Activated CD8-positive, alpha-beta memory T cell treated with anti-CD3 and anti-CD28 coated beads for 24 hours (primary cell): ENCODE results near the gene SIPA1L3.
"Not testable (repeated sequence)": the region's sequence is repeated elsewhere in the genome, so short reads cannot be mapped to it uniquely, and the experiment has no call there.

ENCODE experiments used
- DNase-seq: peaks from one replicate; pipeline ENCODE4 v3.0.0-alpha.2; 2020

Gene SIPA1L3

DNA sequence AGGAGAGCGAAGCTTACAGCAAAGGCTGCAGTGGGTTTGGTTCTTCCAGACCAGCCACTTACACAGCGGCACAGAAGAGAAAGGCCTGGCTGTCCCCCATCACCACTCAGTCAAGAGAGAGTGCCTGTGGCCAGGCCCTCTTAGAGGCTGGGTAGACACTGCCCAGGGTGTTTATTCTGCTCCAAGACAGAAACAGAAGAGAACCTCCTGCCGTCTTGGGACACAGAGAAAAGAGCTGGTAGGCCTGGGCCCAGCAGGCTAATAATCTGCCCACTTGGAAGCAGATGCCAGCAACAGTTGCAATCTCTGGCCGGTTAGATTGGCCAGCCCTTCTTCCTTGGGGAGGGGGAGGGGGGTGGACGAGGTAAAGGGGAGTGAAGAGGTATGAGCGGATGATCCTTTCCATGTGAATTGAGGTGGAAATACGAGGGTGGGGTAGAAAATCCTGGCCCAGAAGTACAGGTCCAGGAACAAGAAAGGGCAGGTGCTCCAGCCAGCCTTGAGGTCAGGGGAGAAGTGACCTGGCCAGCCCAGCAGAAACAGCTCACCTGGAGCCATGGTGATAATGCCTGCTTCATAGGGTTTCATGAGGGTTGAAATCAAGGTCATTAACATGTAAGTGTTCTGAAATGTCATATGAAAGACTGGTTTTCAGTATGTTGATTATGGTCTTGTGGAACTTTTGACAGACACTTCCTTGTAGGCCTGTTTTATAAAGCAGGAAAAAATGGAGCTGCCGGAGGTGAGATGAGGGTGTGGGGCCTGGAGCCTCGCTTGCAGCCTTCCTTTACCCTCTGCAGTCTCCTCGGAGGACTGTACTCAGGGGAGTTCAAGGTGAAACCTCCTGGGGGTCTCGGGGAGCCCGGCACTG is 116.9 kb downstream of the SIPA1L3 start:
- DNase-seq, result no peak

GRCh38 chr19:38024992-38025908 is 118.2 kb downstream of the SIPA1L3 start:
- DNase-seq, result no peak

DNA sequence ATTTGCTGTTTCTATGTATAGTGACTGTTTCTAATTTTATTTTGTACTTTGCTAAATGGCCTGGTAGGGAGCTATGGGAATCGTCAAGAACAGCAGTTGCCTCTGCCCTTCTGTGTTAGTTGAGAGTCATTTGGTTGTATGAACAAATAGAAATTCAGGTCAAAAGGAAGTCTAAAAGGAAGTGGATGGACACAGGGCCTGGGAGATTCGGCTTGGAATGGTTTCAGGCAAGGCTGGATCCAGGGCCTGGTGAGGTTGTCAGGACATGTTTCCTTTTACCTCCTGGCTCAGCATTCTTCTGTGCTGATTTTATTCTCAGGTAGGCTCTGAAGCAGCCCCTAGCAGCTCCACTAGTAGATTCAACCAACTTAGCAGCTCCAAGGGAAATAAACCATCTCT is 118.9 kb downstream of the SIPA1L3 start:
- no peak for DNase-seq

DNA sequence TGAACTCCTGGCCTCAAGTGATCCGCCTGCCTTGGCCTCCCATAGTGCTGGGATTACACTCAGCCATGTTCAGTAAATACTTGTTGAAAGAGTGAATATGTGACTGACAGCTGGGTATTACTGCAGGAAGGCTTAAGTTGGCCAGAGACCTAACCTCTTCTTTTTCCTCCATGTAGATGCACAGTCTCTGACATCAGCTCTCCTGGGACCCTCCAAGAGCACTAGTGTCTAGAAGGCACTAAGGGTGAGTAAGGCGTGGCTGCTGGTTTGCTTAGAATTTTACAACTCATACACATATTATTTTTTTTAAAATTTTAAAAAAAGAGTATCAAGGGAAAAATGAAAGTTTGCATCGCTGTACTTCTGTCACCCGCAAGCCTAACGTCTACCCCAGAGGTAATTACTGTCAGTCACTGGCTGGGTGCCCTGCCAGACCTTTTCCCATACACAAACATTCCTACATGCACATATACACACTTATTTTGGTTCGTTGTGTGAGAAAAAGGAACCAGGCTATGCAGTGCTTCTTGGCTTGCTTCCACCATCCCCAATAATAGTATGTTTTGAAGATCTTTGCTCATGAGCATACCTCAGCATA is 122.0 kb downstream of the SIPA1L3 start:
- DNase-seq, result no peak

- DNase-seq, result not testable (repeated sequence)
Observed at GRCh38 chr19:38030001-38030400, 123.0 kb downstream of the SIPA1L3 start.

GRCh38 chr19:38030686-38031422 is 123.8 kb downstream of the SIPA1L3 start:
- DNase-seq, result no peak

DNA sequence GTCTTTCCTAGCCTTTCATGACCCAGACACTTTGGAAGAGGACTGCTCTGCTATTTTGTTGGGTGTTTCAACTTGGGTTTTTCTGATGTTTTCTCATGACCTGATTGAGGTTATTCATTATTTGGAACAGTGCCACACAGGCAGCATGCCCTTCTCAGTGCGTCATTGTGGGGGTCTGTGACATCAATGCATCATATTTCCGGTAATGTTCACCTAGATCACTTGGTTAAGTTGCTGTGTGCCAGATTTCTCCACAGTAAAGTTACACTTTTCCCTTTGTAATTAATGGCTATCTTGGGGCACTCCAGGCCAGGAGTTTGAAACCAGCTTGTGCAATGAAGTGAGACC is 124.4 kb downstream of the SIPA1L3 start:
- no peak for DNase-seq

GRCh38 chr19:38032151-38032550 is 125.1 kb downstream of the SIPA1L3 start:
- no peak for DNase-seq

- DNase-seq, result no peak
Observed at GRCh38 chr19:38032951-38033350, 125.9 kb downstream of the SIPA1L3 start.

DNA sequence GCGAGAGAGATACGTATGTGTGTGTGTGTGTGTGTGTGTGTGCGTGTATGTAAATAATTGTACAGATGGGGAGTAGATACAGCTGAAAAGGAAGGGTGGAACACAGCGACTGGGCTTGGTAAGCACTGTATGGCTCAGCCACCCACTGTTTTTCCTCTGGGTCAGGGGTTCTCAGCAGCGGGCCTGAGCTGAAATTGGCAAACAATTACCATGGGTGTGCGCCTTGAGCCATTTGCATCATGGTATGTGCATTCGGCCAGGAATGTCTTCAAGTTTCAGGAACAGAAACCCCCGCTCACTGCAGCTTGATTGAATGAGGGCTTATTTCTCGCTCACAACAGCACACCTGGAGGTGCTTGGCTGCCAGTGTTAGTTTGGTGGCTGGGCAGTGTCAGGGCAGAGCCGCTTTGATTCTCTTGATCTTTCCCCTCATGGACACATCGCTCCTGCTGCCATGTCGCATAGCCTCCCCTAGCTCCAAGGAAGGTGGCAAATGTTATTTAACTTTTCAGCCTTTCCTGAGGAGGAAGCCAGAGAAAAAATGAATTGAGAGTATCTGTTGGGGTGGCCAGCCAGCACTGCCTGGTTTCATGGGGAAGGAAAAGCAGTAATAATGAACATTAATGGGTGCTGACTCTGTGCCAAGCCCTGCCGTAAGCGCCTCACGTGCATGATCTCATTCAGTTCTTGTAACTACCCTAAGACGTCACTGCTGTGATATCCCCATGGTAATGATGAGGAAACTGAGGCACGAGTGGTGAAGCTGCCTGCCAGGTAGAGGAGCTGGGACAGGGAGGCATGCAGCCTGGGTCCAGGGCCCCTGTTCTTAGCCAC is 126.9 kb downstream of the SIPA1L3 start:
- no peak for DNase-seq

DNA sequence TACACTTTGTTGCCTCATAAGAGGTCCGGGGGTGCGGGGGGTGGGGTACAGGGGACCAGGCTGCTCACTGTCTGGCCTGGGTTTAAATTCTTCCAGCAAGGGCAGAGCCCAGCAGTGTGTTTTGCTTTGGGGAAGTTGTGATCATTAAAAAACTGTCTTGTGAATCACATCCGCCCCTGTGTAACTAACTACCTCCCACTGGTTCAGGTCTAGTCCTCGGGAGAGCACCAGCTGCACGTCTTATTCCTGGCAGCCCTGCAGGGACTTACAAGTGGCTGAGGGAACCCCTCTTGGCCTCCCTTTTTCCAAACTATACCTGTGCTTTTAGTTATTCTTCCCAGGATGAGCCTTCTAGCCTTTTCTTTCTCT is 127.5 kb downstream of the SIPA1L3 start:
- DNase-seq, result no peak

GRCh38 chr19:38035515-38036495 is 128.8 kb downstream of the SIPA1L3 start:
- no peak for DNase-seq

DNA sequence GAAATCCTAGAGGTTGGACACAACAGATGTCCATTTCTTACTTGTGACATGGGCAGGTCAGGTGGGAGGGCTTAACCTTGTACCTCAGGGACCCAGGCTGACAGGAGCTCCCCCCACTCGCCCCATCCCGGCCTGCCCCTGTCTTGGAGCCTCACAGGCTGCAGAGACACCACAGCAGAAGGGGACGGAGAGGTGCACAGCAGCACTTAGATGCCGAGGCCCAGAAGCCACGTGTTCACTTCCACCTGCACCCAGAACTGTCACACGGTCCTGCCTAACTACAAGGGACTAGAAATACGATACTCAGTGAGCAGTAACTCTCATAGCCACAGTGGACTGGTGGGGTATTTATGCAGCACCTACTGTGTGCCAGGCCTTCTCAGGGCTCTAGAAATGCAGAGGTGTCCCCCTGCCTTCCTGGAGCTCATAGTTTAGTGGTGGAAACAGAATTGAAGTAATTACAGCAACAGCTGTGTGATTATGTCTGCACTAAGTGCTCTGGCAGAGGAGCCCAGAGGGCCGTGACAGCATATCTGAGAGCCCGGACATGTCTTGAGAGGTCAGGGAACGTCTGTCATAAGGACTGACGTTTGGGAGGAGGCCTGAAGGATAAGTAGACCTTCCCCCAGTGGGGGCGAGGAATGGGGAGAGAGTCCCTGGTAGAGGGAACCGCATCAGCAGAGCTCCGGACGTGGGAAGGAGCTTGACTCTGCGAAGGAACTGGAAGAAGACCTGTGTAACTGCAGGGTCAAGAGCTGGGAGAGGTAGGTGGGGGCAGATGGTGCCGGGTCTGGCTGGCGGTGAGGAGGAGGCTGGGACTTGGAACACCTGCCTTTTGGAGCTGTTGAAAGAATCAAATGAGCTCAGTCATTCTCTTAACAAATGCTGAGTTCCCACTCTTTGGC is 130.0 kb downstream of the SIPA1L3 start:
- DNase-seq, result no peak

DNA sequence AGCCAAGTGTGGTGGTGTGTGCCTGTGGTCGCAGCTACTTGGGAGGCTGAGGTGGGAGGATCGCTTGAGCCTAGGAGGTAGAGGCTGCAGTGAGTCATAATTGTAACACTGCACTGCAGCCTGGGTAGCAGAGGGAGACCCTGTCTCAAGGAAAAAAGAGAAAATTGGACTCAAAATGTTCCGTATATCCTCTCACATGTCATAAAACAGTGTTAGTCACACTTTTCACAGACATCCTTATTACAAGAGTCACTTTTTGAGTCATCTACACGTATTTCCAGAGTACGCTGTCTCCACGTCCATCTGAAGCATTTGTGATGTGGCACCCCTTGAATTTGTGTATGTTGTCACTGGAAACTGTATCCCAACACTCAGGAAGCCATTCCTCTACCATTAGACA is 133.0 kb downstream of the SIPA1L3 start:
- no peak for DNase-seq

- DNase-seq, result no peak
Observed at GRCh38 chr19:38042132-38042531, 135.1 kb downstream of the SIPA1L3 start.

- DNase-seq, result no peak
Observed at GRCh38 chr19:38043649-38044144, 136.7 kb downstream of the SIPA1L3 start.

DNA sequence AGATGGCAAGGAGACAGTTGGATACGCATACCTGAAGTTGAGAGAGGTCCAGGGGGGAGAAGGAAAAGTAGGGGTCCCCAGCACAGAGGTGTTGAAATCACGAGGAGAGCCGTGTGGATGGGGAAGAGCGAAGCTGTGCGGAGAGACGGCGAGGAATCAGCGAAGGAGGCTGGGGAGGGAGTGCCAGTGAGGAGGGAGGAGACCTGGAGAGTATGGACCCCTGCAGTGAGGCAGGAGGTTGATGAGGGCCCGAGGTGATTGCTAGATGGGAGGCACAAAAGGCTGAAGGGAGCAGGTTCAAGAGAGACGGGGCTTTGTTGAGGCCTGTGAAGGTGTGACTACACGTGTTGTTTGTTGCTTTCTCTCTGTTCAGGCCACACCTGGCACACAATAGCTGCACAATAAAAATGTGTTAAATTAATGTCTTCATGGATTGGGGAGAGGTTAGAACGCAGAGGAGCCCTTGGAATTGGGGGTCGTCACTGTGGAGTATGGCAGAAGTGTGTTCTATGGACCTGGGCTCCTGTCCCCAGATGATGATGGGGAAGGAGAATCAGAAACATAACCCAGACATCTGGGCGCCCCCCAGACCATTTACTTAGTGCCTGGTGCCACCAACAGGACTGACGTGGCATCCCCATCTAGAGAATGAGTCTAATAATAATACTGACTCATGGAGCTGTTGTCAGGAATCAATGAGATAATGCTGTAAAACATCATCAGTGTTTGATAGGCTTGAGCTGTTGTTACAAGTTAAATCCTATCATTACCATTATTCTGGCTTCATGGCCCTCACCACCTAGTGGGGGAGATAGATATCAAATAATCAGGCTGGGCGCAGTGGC is 137.5 kb downstream of the SIPA1L3 start:
- DNase-seq, result no peak

DNA sequence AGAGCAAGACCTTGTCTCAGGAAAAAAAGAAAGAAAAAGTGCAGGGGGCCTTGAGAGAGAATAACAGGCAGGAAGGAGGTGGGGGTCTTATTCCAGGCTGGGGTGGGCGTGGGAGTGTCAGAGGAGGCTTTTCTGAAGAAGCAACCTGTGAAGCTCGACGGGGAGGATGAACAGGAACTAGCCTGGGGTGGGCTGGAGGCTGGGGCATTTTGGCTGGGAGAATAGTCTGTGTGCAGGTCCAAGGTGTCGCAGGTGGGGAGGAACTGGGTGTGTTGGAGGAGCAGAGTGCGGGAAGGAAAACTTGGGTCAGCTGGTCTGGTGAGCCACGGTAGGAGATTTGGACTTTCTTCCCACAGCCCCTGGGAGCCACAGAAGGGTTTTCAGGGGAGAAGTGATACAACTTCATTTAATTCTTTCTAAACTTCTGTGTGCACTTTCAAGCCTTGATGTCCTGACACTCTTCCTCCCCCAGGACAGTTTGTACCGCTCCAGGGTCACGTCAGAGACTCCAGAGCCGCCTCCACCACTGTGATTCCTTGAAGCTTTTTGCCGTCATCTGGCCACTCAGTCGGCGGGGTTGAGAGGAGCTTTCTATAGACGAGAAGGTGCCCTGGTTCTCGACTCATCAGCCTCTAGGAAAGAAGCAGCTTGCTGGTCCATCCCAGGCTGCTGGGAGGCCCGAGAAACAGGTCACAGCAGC is 138.7 kb downstream of the SIPA1L3 start:
- DNase-seq, result no peak
